Measurements from ENCODE around the gene PTPRN2.
"Not testable (repeated sequence)": the region's sequence is repeated elsewhere in the genome, so short reads cannot be mapped to it uniquely, and the experiment has no call there.

Gene PTPRN2

GRCh38 chr7:158315326-158315725, 272.3 kb downstream of the PTPRN2 start:
- no peak for DNase-seq

- DNase-seq, result no peak
These were observed 273.2 kb downstream of the PTPRN2 start for GRCh38 chr7:158314394-158314793.

- no peak for DNase-seq
These were observed 273.7 kb downstream of the PTPRN2 start for GRCh38 chr7:158313931-158314330.

- no peak for DNase-seq
These were observed 274.8 kb downstream of the PTPRN2 start for GRCh38 chr7:158312789-158313188.

- DNase-seq, result no peak
These were observed 275.8 kb downstream of the PTPRN2 start for GRCh38 chr7:158311791-158312190.

- DNase-seq, result no peak
These were observed 276.5 kb downstream of the PTPRN2 start for GRCh38 chr7:158310924-158311666.

- DNase-seq, result no peak
These were observed 277.5 kb downstream of the PTPRN2 start for GRCh38 chr7:158309868-158310763.

GRCh38 chr7:158308001-158308400, 279.6 kb downstream of the PTPRN2 start:
- no peak for DNase-seq

GRCh38 chr7:158304072-158304471, 283.6 kb downstream of the PTPRN2 start:
- not testable (repeated sequence) for DNase-seq

GRCh38 chr7:158303121-158303520, 284.5 kb downstream of the PTPRN2 start:
- no peak for DNase-seq

- no peak for DNase-seq
These were observed 285.2 kb downstream of the PTPRN2 start for GRCh38 chr7:158302274-158303070.

GRCh38 chr7:158301207-158301606, 286.4 kb downstream of the PTPRN2 start:
- DNase-seq, result no peak

GRCh38 chr7:158300427-158300826, 287.2 kb downstream of the PTPRN2 start:
- DNase-seq, result no peak

GRCh38 chr7:158299607-158300006, 288.0 kb downstream of the PTPRN2 start:
- DNase-seq, result no peak

GRCh38 chr7:158296798-158297104, 290.9 kb downstream of the PTPRN2 start:
- no peak for DNase-seq

- no peak for DNase-seq
These were observed 291.4 kb downstream of the PTPRN2 start for GRCh38 chr7:158295966-158296797.

GRCh38 chr7:158294468-158295215, 293.0 kb downstream of the PTPRN2 start:
- not testable (repeated sequence) for DNase-seq

- no peak for DNase-seq
These were observed 294.7 kb downstream of the PTPRN2 start for GRCh38 chr7:158292948-158293347.

GRCh38 chr7:158291998-158292397, 295.6 kb downstream of the PTPRN2 start:
- no peak for DNase-seq

GRCh38 chr7:158289761-158290523, 297.7 kb downstream of the PTPRN2 start:
- no peak for DNase-seq

GRCh38 chr7:158289231-158289630, 298.4 kb downstream of the PTPRN2 start:
- DNase-seq, result no peak

Data from stimulated activated CD4-positive, alpha-beta T cell treated with anti-CD3 and anti-CD28 coated beads, Interleukin-15, amount 100 ng/mL, for 24 hours (primary cell).